ENCODE results near the gene ZNF384.

Gene ZNF384

DNA sequence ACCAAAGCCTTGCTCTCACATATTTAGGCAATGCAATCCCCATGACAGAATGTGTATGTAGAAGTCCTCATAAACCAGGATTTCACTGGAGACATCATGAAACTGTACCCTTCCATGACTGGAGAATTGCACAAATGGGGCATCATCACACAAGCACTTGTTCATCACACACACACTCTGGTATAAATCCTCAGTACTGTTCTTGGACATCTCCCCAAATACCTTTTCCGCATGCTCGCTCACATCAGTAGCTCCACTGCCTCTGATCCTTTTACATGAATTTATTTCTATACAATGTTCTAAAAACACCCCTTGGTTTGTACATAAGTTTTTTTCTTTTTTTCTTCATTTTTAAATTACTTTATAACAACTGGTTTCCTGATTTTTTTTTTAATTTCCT is 23.0 kb downstream of the ZNF384 start:
- no peak for DNase-seq (ENCODE audit: extremely low read depth, low read depth)
- TF ChIP-seq, protein P1, sequence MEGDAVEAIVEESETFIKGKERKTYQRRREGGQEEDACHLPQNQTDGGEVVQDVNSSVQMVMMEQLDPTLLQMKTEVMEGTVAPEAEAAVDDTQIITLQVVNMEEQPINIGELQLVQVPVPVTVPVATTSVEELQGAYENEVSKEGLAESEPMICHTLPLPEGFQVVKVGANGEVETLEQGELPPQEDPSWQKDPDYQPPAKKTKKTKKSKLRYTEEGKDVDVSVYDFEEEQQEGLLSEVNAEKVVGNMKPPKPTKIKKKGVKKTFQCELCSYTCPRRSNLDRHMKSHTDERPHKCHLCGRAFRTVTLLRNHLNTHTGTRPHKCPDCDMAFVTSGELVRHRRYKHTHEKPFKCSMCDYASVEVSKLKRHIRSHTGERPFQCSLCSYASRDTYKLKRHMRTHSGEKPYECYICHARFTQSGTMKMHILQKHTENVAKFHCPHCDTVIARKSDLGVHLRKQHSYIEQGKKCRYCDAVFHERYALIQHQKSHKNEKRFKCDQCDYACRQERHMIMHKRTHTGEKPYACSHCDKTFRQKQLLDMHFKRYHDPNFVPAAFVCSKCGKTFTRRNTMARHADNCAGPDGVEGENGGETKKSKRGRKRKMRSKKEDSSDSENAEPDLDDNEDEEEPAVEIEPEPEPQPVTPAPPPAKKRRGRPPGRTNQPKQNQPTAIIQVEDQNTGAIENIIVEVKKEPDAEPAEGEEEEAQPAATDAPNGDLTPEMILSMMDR (IDR thresholded peaks at IDR 0.05; ENCODE audit: low read depth, low read length), result no peak

DNA sequence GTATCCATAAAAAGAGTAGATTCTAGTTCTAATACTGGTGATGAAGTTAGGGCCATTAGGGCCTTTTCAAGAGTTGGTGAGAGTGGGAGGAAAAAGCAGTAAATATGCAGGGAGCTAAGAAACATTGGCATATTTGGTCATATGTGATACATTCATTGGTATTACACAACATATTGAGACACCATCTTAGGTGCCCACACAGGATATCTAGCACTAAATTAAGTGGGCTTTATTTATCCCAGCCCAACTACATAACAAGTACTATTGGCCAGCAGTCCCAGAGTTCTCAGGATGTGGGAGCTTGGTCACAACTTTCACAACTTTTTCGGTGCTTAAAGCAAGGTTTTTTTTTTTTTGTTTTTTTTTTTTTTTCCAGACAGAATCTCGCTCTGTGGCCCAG is 24.3 kb downstream of the ZNF384 start:
- TF ChIP-seq, protein P1 (IDR thresholded peaks at IDR 0.05; ENCODE audit: low read depth, low read length), result no peak
- no peak for DNase-seq (ENCODE audit: extremely low read depth, low read depth)

DNA sequence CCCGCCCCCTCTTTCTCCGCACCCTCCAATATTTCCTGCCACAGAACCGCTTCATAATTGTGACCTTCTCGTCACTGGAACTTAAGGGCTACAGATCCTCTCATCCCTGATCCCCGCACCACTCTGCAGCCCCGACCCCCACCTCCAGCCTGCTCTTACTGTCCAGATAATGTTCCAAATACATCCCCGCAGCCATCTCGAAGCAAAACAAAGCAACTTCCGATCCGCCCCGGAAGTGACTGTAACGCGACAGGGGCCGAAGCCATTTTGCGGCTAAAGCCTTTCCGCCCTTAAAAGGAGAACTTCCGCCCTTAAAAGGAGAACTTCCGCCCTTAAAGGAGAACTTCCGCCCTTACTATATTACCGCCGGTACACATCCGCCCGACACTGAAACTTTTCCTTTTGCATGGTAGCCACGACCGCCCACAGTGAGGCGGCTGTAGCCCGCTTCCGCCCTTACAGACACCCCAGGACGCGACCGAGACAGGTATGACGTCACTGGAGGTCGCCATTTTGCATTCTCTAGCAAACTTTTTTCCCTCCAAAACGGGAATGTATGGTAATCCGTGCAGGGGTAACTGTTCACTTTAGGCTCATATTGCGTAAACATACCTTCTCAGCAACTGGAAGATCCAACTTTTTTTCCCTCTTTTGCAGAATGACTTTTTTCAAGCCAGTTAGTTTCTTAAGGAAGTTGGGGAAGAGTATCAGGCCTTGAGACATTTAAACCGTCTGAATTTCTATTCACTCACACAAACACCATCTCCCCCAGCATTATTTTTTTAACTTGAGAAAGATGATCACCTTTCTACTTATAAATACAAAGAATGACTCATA is 26.1 kb downstream of the ZNF384 start, which contains the start of gene ING4:
Gene ING4, minus strand, starts transcription at position 214 of the 837 bp plus-strand sequence. Its CDS starts 18 bp downstream, at position 196.
- TF ChIP-seq, protein P1 (IDR thresholded peaks at IDR 0.05; ENCODE audit: low read depth, low read length), result no peak
- DNase-seq (ENCODE audit: extremely low read depth, low read depth), result peak; percentile 99

DNA sequence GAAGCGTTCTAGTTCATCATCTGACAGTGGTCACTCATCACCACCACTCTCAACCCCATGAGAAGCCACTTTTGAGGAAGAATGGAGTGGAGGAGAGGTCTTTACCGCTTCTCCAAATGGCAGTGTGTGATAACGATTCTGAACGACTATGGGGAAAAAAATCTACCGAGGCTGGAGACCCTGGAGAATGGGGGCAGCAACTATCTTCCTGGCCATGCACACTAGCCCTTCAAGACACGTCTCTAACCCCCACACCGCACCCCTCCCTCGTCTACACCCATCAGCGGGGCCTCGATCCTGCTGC is 26.6 kb downstream of the ZNF384 start:
- DNase-seq (ENCODE audit: extremely low read depth, low read depth), result no peak
- TF ChIP-seq, protein P1 (IDR thresholded peaks at IDR 0.05; ENCODE audit: low read depth, low read length), result no peak

DNA sequence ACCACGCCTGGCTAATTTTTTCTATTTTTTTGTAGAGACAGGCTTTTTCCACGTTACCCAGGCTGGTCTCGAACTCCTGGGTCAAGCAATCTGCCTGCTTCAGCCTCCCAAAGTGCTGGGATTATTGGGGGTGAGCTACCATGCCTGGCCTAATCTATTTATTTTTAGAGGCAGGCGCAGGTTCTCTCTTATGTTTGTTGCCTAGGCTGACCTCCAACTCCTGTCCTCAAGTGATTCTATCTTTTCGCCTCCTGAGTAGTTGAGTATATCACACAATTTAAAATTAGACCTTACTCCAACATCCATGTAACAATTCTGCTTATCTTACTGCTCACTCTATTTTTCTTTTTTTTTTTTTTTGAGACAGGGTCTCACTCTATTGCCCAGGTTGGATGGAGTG is 35.2 kb downstream of the ZNF384 start:
- no peak for DNase-seq (ENCODE audit: extremely low read depth, low read depth)
- TF ChIP-seq, protein P1 (IDR thresholded peaks at IDR 0.05; ENCODE audit: low read depth, low read length), result no peak

DNA sequence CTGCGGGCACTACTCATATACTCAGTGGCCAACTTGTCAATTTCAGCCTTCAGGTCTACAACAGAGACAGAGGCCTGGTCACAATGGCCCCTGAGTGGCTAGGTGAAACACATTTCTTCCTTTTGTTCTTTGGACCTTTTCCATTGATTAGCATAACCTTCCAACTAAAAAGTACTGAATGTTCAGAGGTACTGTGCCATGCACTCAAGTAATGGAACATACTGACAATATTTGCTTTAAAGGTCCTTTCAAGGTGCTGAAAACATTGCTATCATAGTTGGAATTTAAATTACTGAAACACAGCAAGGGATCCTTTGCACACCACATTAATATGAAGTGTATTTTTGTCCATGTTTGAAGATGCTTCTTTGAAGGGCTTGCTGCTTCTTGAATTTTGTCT is 35.8 kb downstream of the ZNF384 start:
- TF ChIP-seq, protein P1 (IDR thresholded peaks at IDR 0.05; ENCODE audit: low read depth, low read length), result no peak
- no peak for DNase-seq (ENCODE audit: extremely low read depth, low read depth)

DNA sequence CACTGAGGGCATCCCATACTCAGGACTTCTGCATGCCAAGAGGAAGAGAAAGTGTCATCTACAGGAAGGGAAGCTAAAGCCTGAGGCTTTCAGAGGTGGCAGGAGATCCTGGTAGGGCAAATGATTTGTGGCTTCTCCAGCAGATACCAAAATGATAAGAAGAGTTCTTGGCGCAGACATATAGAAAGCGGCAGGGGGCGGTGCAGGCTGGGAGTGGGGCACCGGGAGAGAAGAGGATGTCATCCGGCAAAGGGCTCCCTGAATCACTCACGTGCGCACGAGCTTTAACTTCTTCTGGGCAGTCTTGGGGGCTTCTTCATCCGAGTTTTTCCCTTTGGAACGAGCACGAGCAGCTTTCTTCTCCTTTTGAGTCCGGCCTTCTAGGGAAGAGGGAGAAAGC is 36.8 kb downstream of the ZNF384 start:
- TF ChIP-seq, protein P1 (IDR thresholded peaks at IDR 0.05; ENCODE audit: low read depth, low read length), result no peak
- DNase-seq (ENCODE audit: extremely low read depth, low read depth), result no peak

All from AG09319 (cell line).